Spinal cord (tissue), 10 donors: ENCODE data around the gene TLL2. TPM values are rescaled to one million over a fixed set of nuclear protein-coding genes. Genes with fewer than 3 reads are reported as not detected.

Experiments
- DNase-seq, 6 donors: peaks; one replicate each; pipeline versions ENCODE4 v3.0.0 to v3.0.0-alpha.2; 2013 to 2015; ENCODE audit warnings: low spot score in 6 of 6, low read depth in 4 of 6
- H3K27ac ChIP-seq: one replicate; pipeline ENCODE4 v1.5.1; 2013; ENCODE audit warnings: low read depth, low read length, control low read depth
- H3K27me3 ChIP-seq: one replicate; pipeline ENCODE4 v1.6.1; 2013; ENCODE audit warnings: low read length; ENCODE audit not compliant: control insufficient read depth, insufficient read depth
- H3K36me3 ChIP-seq: one replicate; pipeline ENCODE4 v1.6.1; 2013; ENCODE audit warnings: low read length; ENCODE audit not compliant: control insufficient read depth, insufficient read depth
- H3K4me1 ChIP-seq: one replicate; pipeline ENCODE4 v1.6.1; 2013; ENCODE audit warnings: low read length; ENCODE audit not compliant: control insufficient read depth, insufficient read depth
- H3K4me3 ChIP-seq: one replicate; pipeline ENCODE4 v1.5.1; 2013; ENCODE audit warnings: low read depth, low read length, control low read depth
- H3K9me3 ChIP-seq: one replicate; pipeline ENCODE4 v1.6.1; 2013; ENCODE audit warnings: low read length; ENCODE audit not compliant: control insufficient read depth, insufficient read depth
- WGBS: methylation state at CpG from one replicate; pipeline ENCODE4 v1.1.5; 2013; ENCODE audit warnings: missing lambda C conversion rate; ENCODE audit not compliant: insufficient coverage; 5-methylcytosine and 5-hydroxymethylcytosine counted together
- polyA plus RNA-seq, 2 donors: library from polyadenylated mRNA; unstranded; fragments of 120-200 nt; gene quantifications; one replicate each; pipeline ENCODE4 v1.2.1, GENCODE V29; 2013; ENCODE audit not compliant: insufficient read length in 2 of 2
- total RNA-seq, 2 donors: library from RNA; depleted of rRNA in 1 of 2; stranded (reverse); fragments of 120-200 nt in 1 of 2; fragments of >200 nt in 1 of 2; gene quantifications; one replicate each; pipeline versions ENCODE4 v1.2.3 to v1.2.4, GENCODE V29; 2013 to 2014
- donor health status: healthy.

The TLL2 gene
- total and polyA plus RNA-seq, 4 donors, result 2.0 to 6.1 (median 4.4) TPM

DNA sequence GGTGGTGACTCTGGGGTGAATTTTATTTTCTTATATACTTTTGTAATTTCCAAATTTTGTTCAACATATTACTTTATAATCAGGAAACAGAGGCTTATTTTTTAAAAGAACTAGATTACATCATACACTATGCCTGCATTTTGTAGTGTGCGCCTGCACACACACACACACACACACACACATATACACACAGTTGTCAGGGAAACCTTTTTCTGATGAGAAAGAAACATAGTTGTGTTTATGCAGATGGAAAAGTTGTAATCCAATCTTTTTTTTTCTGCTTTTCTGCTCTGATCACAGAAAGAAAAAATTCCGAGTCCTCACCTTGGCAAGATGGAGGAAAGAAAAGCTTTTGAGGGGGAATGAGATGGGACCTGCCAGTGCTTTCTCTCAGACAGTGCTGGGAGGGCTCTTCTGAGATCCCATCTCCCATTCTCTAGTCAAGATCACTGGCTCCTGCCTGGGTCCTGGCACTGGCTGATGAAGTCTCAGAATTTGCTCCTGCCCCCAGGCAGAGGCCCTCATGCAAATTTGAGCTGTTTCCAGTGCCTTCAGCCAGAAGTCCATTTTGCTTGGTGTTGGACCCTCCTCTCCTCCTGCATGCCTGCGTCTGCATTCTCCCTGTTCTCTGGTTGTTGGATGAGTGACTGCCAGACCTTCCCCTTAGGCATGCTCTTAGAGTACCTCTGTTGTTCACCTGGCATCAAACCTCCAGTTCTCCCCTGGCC is 59.7 kb downstream of the TLL2 start:
- WGBS, result 82% methylated on average over 1 of the region's 3 CpGs

DNA sequence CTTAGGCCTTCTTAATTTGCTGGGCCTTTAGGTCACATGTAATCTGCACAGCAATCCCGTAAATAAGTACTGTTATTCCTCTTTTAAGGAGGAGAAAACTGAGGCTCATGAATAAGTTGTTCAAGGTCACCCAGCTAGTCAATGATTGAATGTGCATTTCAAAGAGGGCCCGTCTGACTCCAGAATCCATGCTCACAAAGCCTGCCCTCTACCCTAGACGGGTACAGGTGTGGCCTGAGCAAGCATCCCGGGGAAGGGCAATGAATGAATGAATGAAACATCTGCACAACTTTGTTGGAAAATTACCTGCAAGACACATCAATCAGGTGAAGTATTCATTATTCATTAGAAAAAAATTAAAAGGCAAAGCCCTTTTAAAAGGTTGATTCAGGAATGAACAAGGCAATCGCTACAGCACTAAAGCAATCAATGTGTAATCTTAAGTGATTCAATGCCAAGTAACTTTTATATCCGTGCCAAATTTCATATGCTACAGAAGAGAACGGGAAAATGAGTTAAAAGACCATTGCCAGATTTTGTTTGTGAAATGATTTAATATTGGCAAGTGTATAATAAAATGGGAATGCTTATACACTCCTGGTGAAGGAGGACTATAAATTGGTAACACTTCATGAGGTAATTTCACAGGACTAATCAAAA is 61.1 kb downstream of the TLL2 start:
- no peak overlapping the region for H3K4me3 ChIP-seq
- DNase-seq, result peak in 1 of 6 donors; percentile 43
- H3K9me3 ChIP-seq, result no peaks in the 10 kb centered on the region
- H3K27me3 ChIP-seq, result no peaks in the 10 kb centered on the region
- no peak overlapping the region for H3K27ac ChIP-seq
- no peaks in the 10 kb centered on the region for H3K36me3 ChIP-seq
- 84% methylated on average over 3 of the region's 7 CpGs for WGBS
- peaks cover 10% of the 10 kb centered on the region for H3K4me1 ChIP-seq

More for the DNA sequence above, 59.7 kb downstream of the TLL2 start:
- peaks cover 6% of the 10 kb centered on the region for H3K4me1 ChIP-seq
- H3K27me3 ChIP-seq, result no peaks in the 10 kb centered on the region
- H3K27ac ChIP-seq, result no peak overlapping the region
- no peaks in the 10 kb centered on the region for H3K36me3 ChIP-seq
- H3K4me3 ChIP-seq, result no peak overlapping the region
- peak in 1 of 6 donors; percentile 35 for DNase-seq
- no peaks in the 10 kb centered on the region for H3K9me3 ChIP-seq

DNA sequence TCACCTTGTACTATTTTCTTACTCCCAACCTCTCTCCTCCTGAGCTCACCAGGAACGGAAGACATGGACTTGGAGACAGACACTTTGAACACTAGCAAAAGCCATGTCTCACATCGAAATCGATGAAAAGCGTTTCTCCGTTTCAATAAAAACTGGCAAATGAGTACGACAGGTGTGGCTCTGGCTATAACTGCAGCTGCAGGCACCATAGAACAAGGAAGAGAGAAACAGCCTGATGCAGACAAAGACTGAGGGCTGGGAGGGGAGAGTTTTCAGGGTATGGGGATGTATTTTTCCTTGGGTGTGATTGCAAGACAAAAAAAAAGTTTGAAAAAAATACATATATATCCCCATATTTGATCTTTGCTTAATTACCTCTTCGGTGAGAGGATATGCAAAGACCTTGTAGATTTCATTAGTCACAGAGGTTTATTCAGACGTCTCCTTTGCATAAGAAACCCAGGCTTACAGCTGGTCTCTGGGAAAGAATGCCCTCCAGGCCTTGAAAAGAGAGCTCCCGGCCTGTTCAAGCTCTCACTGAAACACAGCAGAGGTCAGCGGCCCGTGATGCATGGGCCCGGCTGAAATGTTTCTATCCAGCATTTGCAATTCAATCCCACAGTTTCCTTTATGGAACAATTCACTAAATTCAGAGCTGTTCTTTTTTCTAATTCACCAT is 63.1 kb downstream of the TLL2 start:
- no peaks in the 10 kb centered on the region for H3K9me3 ChIP-seq
- no peak overlapping the region for H3K27ac ChIP-seq

DNA sequence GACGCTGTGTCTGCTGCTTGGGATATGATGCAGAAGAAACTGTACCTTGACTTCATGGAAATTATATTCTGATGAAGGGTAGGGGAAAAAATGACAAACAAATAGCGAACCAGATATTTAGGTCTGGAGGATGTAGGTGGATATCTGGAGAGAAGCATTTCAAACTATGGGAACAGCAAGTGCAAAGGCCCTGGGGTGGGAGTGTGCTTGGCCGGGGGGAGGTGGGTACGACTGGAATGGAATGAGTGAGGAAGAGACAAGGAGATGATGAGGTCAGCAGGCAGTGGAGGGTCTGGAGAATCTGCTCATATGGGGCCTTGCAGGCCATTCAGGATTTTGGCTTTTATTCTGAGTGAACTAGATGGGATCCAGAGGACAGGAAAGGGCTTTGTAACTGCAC is 65.2 kb downstream of the TLL2 start:
- Histone ChIP-seq H3K4me3 (no peak overlapping the region), H3K9me3 (no peaks in the 10 kb centered on the region), H3K27ac (no peak overlapping the region), H3K36me3 (no peaks in the 10 kb centered on the region), H3K4me1 (peaks cover 13% of the 10 kb centered on the region), H3K27me3 (no peaks in the 10 kb centered on the region)
- 43% methylated on average over 3 of the region's 4 CpGs for WGBS
- no peak for DNase-seq

More for the DNA sequence above, 63.1 kb downstream of the TLL2 start:
- WGBS, result 38% methylated on average over 10 of the region's 12 CpGs
- peak in 4 of 6 donors; percentile 18 to 89 (median 62) for DNase-seq
- Histone ChIP-seq H3K27me3 (no peaks in the 10 kb centered on the region), H3K4me1 (peaks cover 10% of the 10 kb centered on the region), H3K4me3 (no peak overlapping the region), H3K36me3 (no peaks in the 10 kb centered on the region)

DNA sequence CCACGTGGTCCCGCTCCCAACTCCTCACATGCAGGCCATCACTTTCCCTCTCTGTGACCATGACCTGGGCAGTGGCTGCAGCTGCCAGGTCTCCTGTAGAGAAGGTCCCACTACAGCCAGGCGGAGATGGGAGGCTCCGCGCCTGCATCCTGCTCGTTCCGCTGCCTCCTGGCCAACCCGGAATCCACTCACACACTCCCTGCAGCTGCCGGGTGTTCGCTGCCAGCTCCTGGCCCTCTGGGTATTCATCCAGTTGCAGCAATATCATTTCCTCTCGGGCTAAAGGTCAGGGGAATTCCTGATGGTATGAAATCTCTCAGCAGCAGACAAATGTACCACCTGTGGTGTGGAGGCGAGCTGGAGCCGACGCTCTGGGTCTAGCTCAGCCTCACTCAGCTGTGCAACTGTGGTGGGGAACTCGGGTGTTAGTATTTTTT is 65.7 kb downstream of the TLL2 start:
- no peaks in the 10 kb centered on the region for H3K27me3 ChIP-seq
- no peaks in the 10 kb centered on the region for H3K36me3 ChIP-seq
- DNase-seq, result peak in 2 of 6 donors; percentile 26 to 34
- no peaks in the 10 kb centered on the region for H3K9me3 ChIP-seq
- H3K4me1 ChIP-seq, result peaks cover 13% of the 10 kb centered on the region
- H3K27ac ChIP-seq, result no peak overlapping the region
- H3K4me3 ChIP-seq, result no peak overlapping the region
- 55% methylated on average over 13 of the region's 15 CpGs for WGBS

DNA sequence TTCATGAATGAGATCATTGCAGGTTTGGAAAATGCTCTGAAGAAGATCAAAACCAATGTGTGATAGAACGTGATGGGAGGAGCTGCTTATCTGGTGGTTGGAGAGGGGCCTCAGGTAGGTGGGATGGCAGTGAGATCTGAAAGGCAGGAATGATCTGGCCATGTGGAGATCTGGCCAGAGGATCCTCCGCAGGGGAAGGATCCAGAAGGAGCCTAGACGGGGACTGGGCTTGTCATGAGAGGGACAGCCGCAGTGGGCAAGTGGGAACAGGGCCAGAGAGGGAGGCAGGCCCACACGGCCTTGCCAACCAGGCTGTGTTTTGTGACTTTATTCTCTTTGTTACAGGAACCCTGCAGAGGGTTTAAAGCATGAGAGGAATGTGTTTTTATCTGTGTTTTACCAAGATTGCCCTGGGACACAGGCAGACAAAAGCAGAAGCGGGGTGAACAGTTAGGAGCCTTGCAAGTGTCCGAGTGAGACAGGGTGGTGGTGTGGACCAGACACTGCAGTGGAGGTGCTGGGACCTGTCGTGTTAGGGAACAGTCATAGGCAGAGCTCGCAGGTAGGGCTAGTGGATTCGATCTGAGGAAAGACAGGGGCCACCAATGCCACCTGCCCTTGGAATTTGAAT is 66.6 kb downstream of the TLL2 start:
- DNase-seq, result no peak
- no peaks in the 10 kb centered on the region for H3K9me3 ChIP-seq
- WGBS, result 56% methylated on average over 10 of the region's 10 CpGs
- H3K27ac ChIP-seq, result no peak overlapping the region
- H3K27me3 ChIP-seq, result no peaks in the 10 kb centered on the region
- peaks cover 18% of the 10 kb centered on the region for H3K4me1 ChIP-seq
- no peak overlapping the region for H3K4me3 ChIP-seq
- no peaks in the 10 kb centered on the region for H3K36me3 ChIP-seq

DNA sequence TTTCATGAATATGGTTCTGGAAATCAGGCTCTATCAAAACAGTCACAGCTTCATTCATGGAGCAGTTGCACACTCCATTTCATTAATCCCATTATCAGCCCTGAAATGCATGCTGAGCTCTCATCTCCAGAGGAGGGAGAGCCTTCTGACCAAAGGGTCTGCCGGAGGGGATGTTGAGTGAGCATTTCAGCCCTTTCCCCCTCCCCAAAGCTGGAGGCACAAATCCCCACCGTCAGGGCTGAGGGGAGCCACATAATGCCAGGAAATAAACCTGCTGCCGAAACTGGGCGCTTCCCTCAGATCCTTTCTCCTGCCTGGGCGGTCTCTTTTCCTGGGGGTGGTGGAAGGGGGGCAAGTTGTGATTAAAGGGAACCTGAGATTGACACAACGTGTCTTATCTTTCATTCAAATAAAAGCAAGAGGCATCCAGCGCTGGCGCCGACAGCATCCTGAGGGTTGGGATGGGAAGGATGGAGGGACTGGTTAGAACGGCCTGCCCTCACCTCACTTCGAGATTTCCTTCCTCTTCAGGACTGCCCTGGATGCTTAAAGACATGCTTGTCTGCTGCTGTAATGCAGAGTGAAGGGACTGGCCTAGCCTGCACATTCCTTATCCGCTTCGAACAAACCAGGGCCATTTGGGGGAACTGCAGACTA is 71.6 kb downstream of the TLL2 start:
- DNase-seq, result peak in 1 of 6 donors; percentile 31
- 80% methylated on average over 2 of the region's 13 CpGs for WGBS
- no peaks in the 10 kb centered on the region for H3K9me3 ChIP-seq

DNA sequence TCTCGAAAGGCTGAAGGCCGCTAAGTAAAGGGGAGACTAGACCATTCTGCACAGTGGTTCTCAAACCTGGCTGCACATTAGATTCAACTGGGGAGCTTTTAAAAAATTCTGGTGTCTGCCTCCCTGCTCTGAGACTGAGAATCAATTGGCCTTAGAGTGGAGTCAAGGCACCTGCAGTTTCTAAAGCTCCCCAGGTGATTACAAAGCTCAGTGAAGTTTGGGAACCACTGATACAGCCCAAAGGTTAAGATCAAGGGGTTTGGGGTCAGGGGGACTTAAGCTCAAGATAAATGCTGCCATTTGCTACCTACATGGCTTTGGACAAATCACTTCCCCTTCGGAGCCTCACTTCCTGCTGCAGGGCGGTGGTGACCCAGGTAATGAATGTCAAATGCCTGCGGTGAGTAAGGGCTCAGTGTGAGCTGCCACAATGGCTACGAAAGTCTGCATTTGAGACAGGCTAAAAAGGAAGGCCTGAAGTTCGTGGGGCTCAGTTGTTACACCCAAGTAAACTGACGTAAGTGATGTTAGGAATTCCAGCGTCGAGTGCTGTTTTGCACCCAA is 72.3 kb downstream of the TLL2 start:
- Histone ChIP-seq H3K36me3 (no peaks in the 10 kb centered on the region), H3K27ac (no peak overlapping the region), H3K27me3 (no peaks in the 10 kb centered on the region), H3K9me3 (no peaks in the 10 kb centered on the region), H3K4me3 (no peak overlapping the region), H3K4me1 (peaks cover 13% of the 10 kb centered on the region)
- DNase-seq, result no peak
- 67% methylated on average over 7 of the region's 10 CpGs for WGBS

More for the DNA sequence above, 71.6 kb downstream of the TLL2 start:
- Histone ChIP-seq H3K27ac (no peak overlapping the region), H3K27me3 (no peaks in the 10 kb centered on the region), H3K36me3 (no peaks in the 10 kb centered on the region), H3K4me1 (peaks cover 13% of the 10 kb centered on the region), H3K4me3 (no peak overlapping the region)
